ENCODE measurements around the gene RARS1. TPM values are rescaled to one million over a fixed set of nuclear protein-coding genes. Genes with fewer than 3 reads are reported as not detected.
A peak's percentile ranks its signal among the peaks of the same experiment; 100 is the strongest.

Gene RARS1
- total and polyA plus RNA-seq, 2 experiments from 2014 or later = 75.1 to 129 TPM

GRCh38 chr5:168568738-168569137 lies 82.5 kb downstream of the RARS1 start (continued):
- TF ChIP-seq NANOG (IDR thresholded peaks at IDR 0.05; ENCODE audit: borderline replicate concordance) = no peak
- TF ChIP-seq STAT1 (IDR thresholded peaks at IDR 0.05; ENCODE audit: unreplicated experiment) = no peak
- TF ChIP-seq ZNF331 (CRISPR knock-in tag; IDR thresholded peaks at IDR 0.05; ENCODE audit: low read depth) = no peak
- TF ChIP-seq REST (IDR thresholded peaks at IDR 0.05; ENCODE audit: unreplicated experiment) = no peak
- no peak for TF ChIP-seq JUNB (IDR thresholded peaks at IDR 0.05; ENCODE audit: unreplicated experiment)
- no peak for TF ChIP-seq EZH2 (IDR thresholded peaks at IDR 0.05; ENCODE audit: low read depth, unreplicated experiment)
- no peak for TF ChIP-seq EZH2phosphoT487 (IDR thresholded peaks at IDR 0.05; ENCODE audit: unreplicated experiment)
- TF ChIP-seq ZNF114 (CRISPR knock-in tag; IDR thresholded peaks at IDR 0.05) = no peak
- TF ChIP-seq POLR2AphosphoS5 (IDR thresholded peaks at IDR 0.05; ENCODE audit: low read depth) = no peak
- no peak for TF ChIP-seq CTCF (conservative IDR thresholded peaks at IDR 0.05; ENCODE audit: low read depth in 2 of 2)

Small RNA genes within 50 kb of the gene (microRNA-seq; reads per million reads assigned to microRNA genes)
- gene MIR103A1 (not detected), gene MIR103B1 (not detected)

Small RNA genes within 50 kb of the gene (small RNA-seq; reads per million reads assigned to genes)
- gene MIR103A1 (ENCODE audit: low replicate concordance) = 0.67 reads per million, percentile 46 among the genes with 10 or more reads in this experiment

Other genes with a start within 250 kb of the RARS1 start
- gene WWC1, start 194.8 kb upstream of the RARS1 start, total RNA-seq (2014; rRNA removed; shearing (Covaris generic)) = 27.8 and 33.2 TPM in 2 replicates
- gene WWC1, start 194.8 kb upstream of the RARS1 start, polyA plus RNA-seq (2016; fragmentation: Nextera tagmentation; extraction: Ambion mirVana) = 23.6 and 25.4 TPM in 2 replicates
- 6.0 and 7.1 TPM in 2 replicates for gene FBLL1, start 42.8 kb downstream of the RARS1 start, total RNA-seq (2014; rRNA removed; shearing (Covaris generic))
- gene FBLL1, start 42.8 kb downstream of the RARS1 start, polyA plus RNA-seq (2016; fragmentation: Nextera tagmentation; extraction: Ambion mirVana) = 2.3 and 4.3 TPM in 2 replicates
- 91.6 and 101 TPM in 2 replicates for gene PANK3, start 92.9 kb downstream of the RARS1 start, total RNA-seq (2014; rRNA removed; shearing (Covaris generic))
- 14.0 and 17.0 TPM in 2 replicates for gene PANK3, start 92.9 kb downstream of the RARS1 start, polyA plus RNA-seq (2016; fragmentation: Nextera tagmentation; extraction: Ambion mirVana)